AG10803 (cell line): Measurements from ENCODE around the gene SCTR.

ENCODE experiments used
- DNase-seq: peaks from one replicate; pipeline ENCODE4 v3.0.0; 2010; ENCODE audit warnings: low read depth
- H3K4me3 ChIP-seq: 2 replicates; pipeline ENCODE4 v1.5.1; 2011; ENCODE audit warnings: mild to moderate bottlenecking, low read length, control low read depth
- CTCF ChIP-seq: conservative IDR thresholded peaks from 2 replicates; pipeline ENCODE4 v1.5.1; 2011; ENCODE audit warnings: mild to moderate bottlenecking, low read length, control low read depth, inconsistent platforms

The SCTR gene

GRCh38 chr2:119489232-119489952, 34.9 kb downstream of the SCTR start:
- no peak for TF ChIP-seq CTCF
- H3K4me3 ChIP-seq, result no peak overlapping the region
- DNase-seq, result no peak

GRCh38 chr2:119488245-119489214, 35.8 kb downstream of the SCTR start:
- DNase-seq, result no peak
- no peak for TF ChIP-seq CTCF
- H3K4me3 ChIP-seq, result no peak overlapping the region

DNA sequence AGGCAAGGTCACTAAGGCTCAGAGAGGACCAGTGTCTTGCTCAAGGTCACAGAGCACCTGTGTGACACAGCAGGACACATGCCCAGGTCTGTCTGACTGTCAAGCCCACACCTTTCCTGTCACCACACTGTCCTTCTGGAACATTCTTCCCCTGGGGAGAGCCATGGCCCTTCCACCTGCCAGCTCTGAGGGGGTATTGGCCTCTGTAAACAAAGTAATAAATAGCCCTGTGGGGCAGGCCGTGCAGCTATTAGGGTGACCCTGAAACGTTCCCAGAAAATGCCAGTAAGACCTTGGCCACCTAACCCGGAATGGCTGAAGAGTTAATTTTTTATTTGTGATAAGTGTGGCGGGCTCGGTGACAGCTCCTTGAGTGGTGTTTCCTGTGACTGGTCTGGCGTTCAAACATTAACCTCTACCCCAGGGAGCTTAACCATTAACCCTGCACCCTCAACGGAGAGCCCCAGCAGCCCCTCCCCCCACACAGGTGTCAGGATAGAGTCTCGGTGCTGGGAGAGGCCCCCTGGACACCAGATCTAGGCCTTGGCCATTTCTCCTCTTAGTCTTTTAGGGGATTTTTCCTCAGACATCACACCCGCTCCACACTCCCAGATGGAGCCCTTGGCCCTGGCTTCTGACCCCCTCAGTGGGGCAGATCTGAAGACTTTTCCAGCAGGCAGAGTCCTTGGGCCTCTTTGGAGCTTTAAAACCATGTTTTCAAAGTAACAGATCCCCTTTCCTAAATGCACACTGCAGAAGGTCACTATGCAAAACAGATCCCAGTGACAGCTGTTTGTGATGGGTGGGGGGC, 36.6 kb downstream of the SCTR start:
- TF ChIP-seq CTCF, result no peak
- no peak for DNase-seq
- H3K4me3 ChIP-seq, result no peak overlapping the region

DNA sequence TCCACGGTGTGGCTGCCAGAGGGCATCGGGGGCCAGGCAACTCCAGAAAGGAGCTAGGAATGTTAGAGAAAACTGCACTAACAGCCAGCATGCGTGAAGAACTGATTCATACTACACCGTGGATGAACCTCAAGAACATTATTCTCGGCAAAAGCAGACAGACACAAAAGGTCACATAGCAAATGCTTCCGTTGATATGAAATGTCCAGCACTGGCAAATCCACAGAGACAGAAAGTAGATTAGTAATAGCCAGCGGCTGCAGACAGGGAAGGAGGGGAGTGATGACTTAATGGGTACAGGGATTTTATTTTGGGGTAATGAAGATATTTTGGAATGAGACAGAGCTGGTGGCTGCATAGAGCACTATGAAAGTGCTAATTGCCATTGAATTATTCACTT, 37.4 kb downstream of the SCTR start:
- DNase-seq, result peak; percentile 6
- no peak overlapping the region for H3K4me3 ChIP-seq
- TF ChIP-seq CTCF, result no peak

DNA sequence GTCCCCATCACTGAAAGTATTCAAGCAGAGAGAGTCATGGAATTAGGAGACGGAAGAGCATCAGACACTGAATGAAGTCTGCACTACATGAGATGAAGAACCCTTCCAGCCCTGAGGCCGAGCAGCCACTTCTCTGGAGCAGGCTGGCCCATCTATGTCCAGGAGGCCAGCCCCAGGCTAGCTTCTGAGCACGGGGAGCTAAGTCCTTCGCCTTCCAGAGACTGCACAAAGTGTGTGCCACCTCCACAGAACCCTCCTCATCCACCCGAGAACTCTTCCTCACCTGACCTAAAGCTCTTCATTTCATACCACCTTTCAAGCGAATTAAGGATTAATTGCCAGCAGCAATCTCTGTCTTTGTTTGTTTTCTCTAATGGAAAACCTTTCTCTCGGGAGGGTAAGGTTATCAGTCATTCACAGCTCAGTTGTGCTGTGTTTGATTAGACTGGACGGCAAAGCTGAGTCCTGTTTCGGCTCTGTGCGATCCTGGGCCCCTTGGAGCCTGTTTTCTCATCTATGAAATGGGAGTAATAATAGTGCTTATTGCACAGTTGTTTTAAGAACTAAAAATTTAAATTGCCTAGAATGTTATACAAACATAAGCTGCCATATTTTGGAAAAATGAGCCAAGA, 38.0 kb downstream of the SCTR start:
- no peak for DNase-seq
- H3K4me3 ChIP-seq, result no peak overlapping the region
- no peak for TF ChIP-seq CTCF

GRCh38 chr2:119485336-119486110, 38.8 kb downstream of the SCTR start:
- TF ChIP-seq CTCF, result no peak
- no peak for DNase-seq
- H3K4me3 ChIP-seq, result no peak overlapping the region
